GM19099 (cell line): ENCODE data around the gene HDAC3.

ENCODE experiments used
- POLR2A ChIP-seq: IDR thresholded peaks from 3 replicates; pipeline ENCODE4 v1.6.1; 2011; ENCODE audit warnings: low read depth; ENCODE audit not compliant: insufficient read length; ENCODE audit errors: extremely low read depth

Gene HDAC3

DNA sequence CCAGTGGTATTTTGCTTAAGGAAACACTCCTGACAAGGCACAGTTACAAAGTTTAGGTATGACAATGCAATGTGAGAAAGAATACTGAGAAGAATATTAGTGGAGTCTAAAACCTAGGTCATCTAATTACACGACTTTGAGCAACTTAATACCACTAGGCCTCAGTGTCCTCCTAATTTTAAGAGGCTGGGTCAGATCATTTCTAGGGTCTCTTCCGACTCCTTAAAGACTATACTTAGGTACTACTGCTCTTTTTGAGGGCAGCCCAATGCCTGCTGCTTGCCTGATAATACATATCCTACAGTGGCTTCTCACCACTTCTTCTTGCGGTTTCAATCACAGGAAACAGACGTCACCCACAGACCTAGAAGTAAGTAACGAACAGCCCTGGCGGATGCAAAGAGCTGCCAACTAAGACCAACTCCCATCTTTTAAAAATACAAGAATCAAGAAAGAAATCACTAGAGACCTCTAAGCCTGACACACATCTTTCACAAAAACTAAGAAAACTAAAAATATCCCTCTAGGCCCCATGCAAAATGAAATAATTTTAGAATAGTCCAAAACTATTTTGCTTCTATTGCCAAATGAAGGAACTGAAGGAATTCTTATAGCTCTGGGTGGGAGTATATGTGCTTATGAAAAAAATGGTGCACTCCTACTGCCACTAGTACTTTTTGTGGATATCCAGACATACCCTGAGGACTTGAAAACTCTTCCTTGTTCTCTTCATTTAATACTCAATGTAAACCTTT is 30.9 kb downstream of the HDAC3 start:
- no peak for TF ChIP-seq POLR2A

GRCh38 chr5:141603923-141604717 is 32.5 kb downstream of the HDAC3 start:
- TF ChIP-seq POLR2A: no peak

DNA sequence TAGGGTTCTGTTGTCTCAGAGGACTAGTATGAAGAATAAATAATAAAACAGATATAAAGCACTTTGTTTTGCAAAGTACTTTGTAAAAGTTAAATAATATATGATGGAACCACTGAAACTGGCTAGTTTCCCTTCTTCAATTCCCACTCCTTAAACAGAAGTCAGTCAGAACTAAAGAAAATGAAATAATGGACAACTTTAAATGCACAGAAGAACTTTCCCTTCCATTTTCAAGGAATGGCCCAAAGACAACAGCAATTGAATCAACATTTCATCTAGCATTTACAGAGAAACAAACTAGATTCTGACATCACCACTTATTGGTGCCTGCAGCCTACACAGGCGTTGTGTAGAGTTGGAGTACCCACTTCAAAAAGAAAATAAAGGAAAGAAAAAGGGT is 34.0 kb downstream of the HDAC3 start:
- no peak for TF ChIP-seq POLR2A

DNA sequence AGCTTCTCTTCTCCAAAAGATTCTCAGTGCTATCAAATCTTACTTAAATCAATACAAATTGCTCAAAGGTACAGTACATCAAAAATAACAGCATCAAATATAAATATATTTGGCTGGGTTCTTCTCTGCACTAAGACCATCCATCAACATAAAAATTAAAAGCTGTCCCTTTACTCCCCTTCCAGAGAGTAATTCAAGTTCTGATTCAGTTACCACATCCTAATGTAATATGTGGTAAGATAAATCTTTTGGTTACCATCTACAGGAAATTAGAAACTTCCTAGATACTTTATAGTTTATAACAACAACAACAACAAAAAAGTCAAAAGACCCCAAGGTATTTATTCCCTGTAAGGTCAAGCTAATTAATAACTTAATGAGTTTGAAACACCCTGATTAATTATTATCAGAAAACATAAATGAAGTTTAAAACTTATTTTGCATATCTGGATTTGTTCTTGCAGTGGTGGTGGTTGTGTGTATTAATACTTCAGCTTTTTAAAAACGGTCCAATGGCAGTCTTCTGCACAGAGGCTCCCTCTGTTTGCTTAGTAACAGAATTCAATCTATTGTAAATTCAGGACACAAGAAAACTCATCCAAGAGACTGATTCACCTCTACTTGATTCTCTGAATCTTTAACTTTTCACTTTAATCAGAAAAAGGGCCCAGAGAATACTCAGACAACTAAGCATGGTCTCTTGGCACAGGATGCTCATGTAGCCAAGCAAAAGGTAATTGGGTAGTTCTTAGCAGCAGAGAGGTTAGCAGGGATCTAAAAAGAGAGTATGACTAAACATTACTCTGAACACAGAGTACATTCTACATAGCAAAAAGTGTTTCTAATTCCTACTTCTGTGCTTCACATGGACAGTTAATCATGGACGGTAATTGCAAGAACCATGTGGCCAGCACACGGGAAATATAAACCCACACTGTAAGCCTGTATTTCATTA is 38.0 kb downstream of the HDAC3 start:
- TF ChIP-seq POLR2A: no peak

GRCh38 chr5:141597814-141598213 is 38.8 kb downstream of the HDAC3 start:
- no peak for TF ChIP-seq POLR2A

DNA sequence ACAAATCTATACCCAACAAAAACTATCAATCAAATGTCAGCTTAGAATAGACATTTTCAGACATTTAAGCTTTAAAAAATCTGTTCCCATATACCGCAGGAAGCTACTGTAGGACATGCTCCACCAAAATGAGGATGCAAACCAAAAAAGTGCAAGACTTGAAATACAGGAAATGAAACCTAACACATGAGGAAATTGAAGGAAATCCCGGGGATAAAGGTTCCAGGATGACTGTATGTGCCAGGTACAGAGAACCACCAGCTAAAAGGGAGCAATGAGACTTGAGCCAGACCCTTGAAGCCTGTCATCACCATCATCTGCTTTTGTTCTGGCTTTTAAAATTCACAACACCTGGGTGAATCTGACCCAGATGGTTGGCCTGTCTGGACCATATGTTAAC is 39.3 kb downstream of the HDAC3 start:
- TF ChIP-seq POLR2A: no peak

DNA sequence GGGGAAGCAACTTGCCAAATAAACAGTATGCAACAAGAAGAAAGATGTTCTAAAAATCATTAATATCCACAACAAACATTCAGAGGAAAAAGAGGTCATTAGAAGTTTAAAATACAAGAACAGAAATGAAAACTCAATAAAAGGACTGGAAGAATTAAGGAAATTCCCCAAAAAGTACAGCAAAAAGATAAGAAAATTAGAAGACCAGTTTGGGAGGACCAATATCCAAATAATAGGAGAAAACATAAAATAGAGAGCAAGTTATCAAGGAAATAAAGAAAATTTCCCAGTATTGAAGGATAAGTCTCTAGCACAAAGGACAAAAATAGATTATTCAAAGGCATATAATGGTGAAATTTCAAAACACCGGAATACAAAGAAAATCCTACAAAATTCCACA is 39.8 kb downstream of the HDAC3 start:
- TF ChIP-seq POLR2A: no peak

GRCh38 chr5:141590127-141590526 is 46.5 kb downstream of the HDAC3 start:
- no peak for TF ChIP-seq POLR2A

GRCh38 chr5:141586246-141586645 is 50.4 kb downstream of the HDAC3 start:
- TF ChIP-seq POLR2A: no peak

GRCh38 chr5:141585594-141585993 is 51.1 kb downstream of the HDAC3 start:
- TF ChIP-seq POLR2A: no peak

GRCh38 chr5:141574122-141574510 is 62.5 kb downstream of the HDAC3 start:
- no peak for TF ChIP-seq POLR2A

GRCh38 chr5:141573489-141574121 is 63.0 kb downstream of the HDAC3 start:
- no peak for TF ChIP-seq POLR2A
